HG03558 (cell line): ENCODE results near the gene SLC25A36.
"Not testable (repeated sequence)": the region's sequence is repeated elsewhere in the genome, so short reads cannot be mapped to it uniquely, and the experiment has no call there.

Experiments used
- ATAC-seq: cut with Tn5 transposase; IDR thresholded peaks from one replicate; pipeline ENCODE4 v1.9.1; 2021; ENCODE audit warnings: moderate number of reproducible peaks; ENCODE audit not compliant: unreplicated experiment; ENCODE audit errors: extremely low read depth

SLC25A36 gene

GRCh38 chr3:140929446-140929845 lies 12.2 kb upstream of the SLC25A36 start:
- ATAC-seq, result no peak

- ATAC-seq, result no peak
These were observed 10.6 kb upstream of the SLC25A36 start for GRCh38 chr3:140931016-140931454.

GRCh38 chr3:140931801-140932200 lies 9.8 kb upstream of the SLC25A36 start:
- ATAC-seq, result no peak

GRCh38 chr3:140933109-140933508 lies 8.5 kb upstream of the SLC25A36 start:
- ATAC-seq, result no peak

GRCh38 chr3:140933552-140933951 lies 8.1 kb upstream of the SLC25A36 start:
- no peak for ATAC-seq

- ATAC-seq, result not testable (repeated sequence)
These were observed 2.3 kb upstream of the SLC25A36 start for GRCh38 chr3:140939305-140939704.

GRCh38 chr3:140941090-140941433 lies 574 bp upstream of the SLC25A36 start:
- no peak for ATAC-seq

- ATAC-seq, result no peak
These were observed 827 bp downstream of the SLC25A36 start for GRCh38 chr3:140942221-140943104.

GRCh38 chr3:140943781-140944552 lies 2.3 kb downstream of the SLC25A36 start:
- ATAC-seq, result no peak

- no peak for ATAC-seq
These were observed 7.0 kb downstream of the SLC25A36 start for GRCh38 chr3:140948460-140949249.

GRCh38 chr3:140950144-140950543 lies 8.5 kb downstream of the SLC25A36 start:
- ATAC-seq, result no peak

- no peak for ATAC-seq
These were observed 9.2 kb downstream of the SLC25A36 start for GRCh38 chr3:140950863-140951262.

GRCh38 chr3:140951750-140952149 lies 10.1 kb downstream of the SLC25A36 start:
- not testable (repeated sequence) for ATAC-seq

- ATAC-seq, result no peak
These were observed 11.7 kb downstream of the SLC25A36 start for GRCh38 chr3:140953028-140953960.

- no peak for ATAC-seq
These were observed 12.9 kb downstream of the SLC25A36 start for GRCh38 chr3:140954576-140954975.

GRCh38 chr3:140955645-140956044 lies 14.0 kb downstream of the SLC25A36 start:
- ATAC-seq, result no peak

- ATAC-seq, result no peak
These were observed 14.6 kb downstream of the SLC25A36 start for GRCh38 chr3:140956058-140956835.

- ATAC-seq, result no peak
These were observed 31.2 kb downstream of the SLC25A36 start for GRCh38 chr3:140972833-140973232.

GRCh38 chr3:140974900-140975299 lies 33.3 kb downstream of the SLC25A36 start:
- ATAC-seq, result no peak
